ENCODE data around the gene ZNF45. TPM values are rescaled to one million over a fixed set of nuclear protein-coding genes. Genes with fewer than 3 reads are reported as not detected.

The ZNF45 gene
- total and polyA plus RNA-seq, 2 of the 13 experiments (the other 11 are each of a cell fraction or from before 2014, with no cell fraction given) = 2.4 to 11.3 TPM

- TF ChIP-seq, protein P1, sequence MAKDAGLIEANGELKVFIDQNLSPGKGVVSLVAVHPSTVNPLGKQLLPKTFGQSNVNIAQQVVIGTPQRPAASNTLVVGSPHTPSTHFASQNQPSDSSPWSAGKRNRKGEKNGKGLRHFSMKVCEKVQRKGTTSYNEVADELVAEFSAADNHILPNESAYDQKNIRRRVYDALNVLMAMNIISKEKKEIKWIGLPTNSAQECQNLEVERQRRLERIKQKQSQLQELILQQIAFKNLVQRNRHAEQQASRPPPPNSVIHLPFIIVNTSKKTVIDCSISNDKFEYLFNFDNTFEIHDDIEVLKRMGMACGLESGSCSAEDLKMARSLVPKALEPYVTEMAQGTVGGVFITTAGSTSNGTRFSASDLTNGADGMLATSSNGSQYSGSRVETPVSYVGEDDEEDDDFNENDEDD (CRISPR knock-in tag; IDR thresholded peaks at IDR 0.05; ENCODE audit: borderline replicate concordance) = peak; percentile 89; the same call in 1 of the 2 replicates
- peak; percentile 56 for TF ChIP-seq TEAD3 (CRISPR knock-in tag; optimal IDR thresholded peaks at IDR 0.05; ENCODE audit: borderline replicate concordance)
- TF ChIP-seq RARG (CRISPR knock-in tag; IDR thresholded peaks at IDR 0.05; ENCODE audit: low read depth) = no peak
- TF ChIP-seq SP2 (CRISPR knock-in tag; IDR thresholded peaks at IDR 0.05) = peak; percentile 68
- no peak for TF ChIP-seq EP300 (IDR thresholded peaks at IDR 0.05; ENCODE audit: low read depth in 2 of 2, low read length in 2 of 2)
- TF ChIP-seq EP300 (CRISPR knock-in tag; IDR thresholded peaks at IDR 0.05; ENCODE audit: borderline replicate concordance) = no peak
- no peak for TF ChIP-seq GATA4 (IDR thresholded peaks at IDR 0.05; ENCODE audit: borderline replicate concordance, low read depth)
- TF ChIP-seq ISX (CRISPR knock-in tag; conservative IDR thresholded peaks at IDR 0.05) = no peak
- TF ChIP-seq KLF9 (CRISPR knock-in tag; IDR thresholded peaks at IDR 0.05; ENCODE audit: low read depth) = no peak
- no peak for TF ChIP-seq ZNF530 (CRISPR knock-in tag; IDR thresholded peaks at IDR 0.05; ENCODE audit: low read depth)
- peak; percentile 73; the same call in 1 of the 2 replicates for TF ChIP-seq THAP9 (CRISPR knock-in tag; IDR thresholded peaks at IDR 0.05; ENCODE audit: borderline replicate concordance)
- TF ChIP-seq, protein P2, sequence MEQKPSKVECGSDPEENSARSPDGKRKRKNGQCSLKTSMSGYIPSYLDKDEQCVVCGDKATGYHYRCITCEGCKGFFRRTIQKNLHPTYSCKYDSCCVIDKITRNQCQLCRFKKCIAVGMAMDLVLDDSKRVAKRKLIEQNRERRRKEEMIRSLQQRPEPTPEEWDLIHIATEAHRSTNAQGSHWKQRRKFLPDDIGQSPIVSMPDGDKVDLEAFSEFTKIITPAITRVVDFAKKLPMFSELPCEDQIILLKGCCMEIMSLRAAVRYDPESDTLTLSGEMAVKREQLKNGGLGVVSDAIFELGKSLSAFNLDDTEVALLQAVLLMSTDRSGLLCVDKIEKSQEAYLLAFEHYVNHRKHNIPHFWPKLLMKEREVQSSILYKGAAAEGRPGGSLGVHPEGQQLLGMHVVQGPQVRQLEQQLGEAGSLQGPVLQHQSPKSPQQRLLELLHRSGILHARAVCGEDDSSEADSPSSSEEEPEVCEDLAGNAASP (CRISPR knock-in tag; IDR thresholded peaks at IDR 0.05; ENCODE audit: borderline replicate concordance) = no peak
- TF ChIP-seq ZMYM2 (CRISPR knock-in tag; IDR thresholded peaks at IDR 0.05) = no peak
- TF ChIP-seq ZBTB8A (CRISPR knock-in tag; IDR thresholded peaks at IDR 0.05; ENCODE audit: borderline replicate concordance, low read depth) = no peak
- TF ChIP-seq BRF2 (CRISPR knock-in tag; IDR thresholded peaks at IDR 0.05) = no peak
- TF ChIP-seq, protein P3, sequence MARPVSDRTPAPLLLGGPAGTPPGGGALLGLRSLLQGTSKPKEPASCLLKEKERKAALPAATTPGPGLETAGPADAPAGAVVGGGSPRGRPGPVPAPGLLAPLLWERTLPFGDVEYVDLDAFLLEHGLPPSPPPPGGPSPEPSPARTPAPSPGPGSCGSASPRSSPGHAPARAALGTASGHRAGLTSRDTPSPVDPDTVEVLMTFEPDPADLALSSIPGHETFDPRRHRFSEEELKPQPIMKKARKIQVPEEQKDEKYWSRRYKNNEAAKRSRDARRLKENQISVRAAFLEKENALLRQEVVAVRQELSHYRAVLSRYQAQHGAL (CRISPR knock-in tag; IDR thresholded peaks at IDR 0.05; ENCODE audit: not compliant biosample characterization) = no peak
- TF ChIP-seq ZFP90 (CRISPR knock-in tag; IDR thresholded peaks at IDR 0.05; ENCODE audit: borderline replicate concordance) = peak; percentile 64; the same call in 1 of the 2 replicates
- TF ChIP-seq, protein P4, sequence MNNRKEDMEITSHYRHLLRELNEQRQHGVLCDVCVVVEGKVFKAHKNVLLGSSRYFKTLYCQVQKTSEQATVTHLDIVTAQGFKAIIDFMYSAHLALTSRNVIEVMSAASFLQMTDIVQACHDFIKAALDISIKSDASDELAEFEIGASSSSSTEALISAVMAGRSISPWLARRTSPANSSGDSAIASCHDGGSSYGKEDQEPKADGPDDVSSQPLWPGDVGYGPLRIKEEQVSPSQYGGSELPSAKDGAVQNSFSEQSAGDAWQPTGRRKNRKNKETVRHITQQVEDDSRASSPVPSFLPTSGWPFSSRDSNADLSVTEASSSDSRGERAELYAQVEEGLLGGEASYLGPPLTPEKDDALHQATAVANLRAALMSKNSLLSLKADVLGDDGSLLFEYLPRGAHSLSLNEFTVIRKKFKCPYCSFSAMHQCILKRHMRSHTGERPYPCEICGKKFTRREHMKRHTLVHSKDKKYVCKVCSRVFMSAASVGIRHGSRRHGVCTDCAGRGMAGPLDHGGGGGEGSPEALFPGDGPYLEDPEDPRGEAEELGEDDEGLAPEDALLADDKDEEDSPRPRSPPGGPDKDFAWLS (CRISPR knock-in tag; IDR thresholded peaks at IDR 0.05; ENCODE audit: borderline replicate concordance) = no peak
- TF ChIP-seq ZNF556 (CRISPR knock-in tag; IDR thresholded peaks at IDR 0.05; ENCODE audit: borderline replicate concordance) = peak; percentile 76; the same call in 1 of the 2 replicates
These were observed at the start of gene ZNF45 (continued) for GRCh38 chr19:43934985-43935708.
